Fibroblast of lung (primary cell): ENCODE measurements around the gene HIVEP3. TPM values are rescaled to one million over a fixed set of nuclear protein-coding genes. Genes with fewer than 3 reads are reported as not detected.
A peak's percentile ranks its signal among the peaks of the same experiment; 100 is the strongest.

ENCODE experiments used
- DNase-seq, 2 donors: peaks; one replicate each; pipeline versions ENCODE4 v3.0.0 to v3.0.0-alpha.2; 2010; ENCODE audit warnings: low read depth in 2 of 2
- H2AFZ ChIP-seq: 2 replicates; pipeline ENCODE4 v1.5.1; 2012; ENCODE audit warnings: low read length, control low read depth, inconsistent platforms
- H3K27ac ChIP-seq: 2 replicates; pipeline ENCODE4 v1.5.1; 2011; ENCODE audit warnings: low read length, control low read depth; ENCODE audit not compliant: insufficient read depth
- H3K27me3 ChIP-seq: 2 replicates; pipeline ENCODE4 v1.5.1; 2011; ENCODE audit warnings: mild to moderate bottlenecking, low read length; ENCODE audit not compliant: control insufficient read depth, insufficient read depth
- H3K36me3 ChIP-seq: 2 replicates; pipeline ENCODE4 v1.5.1; 2011; ENCODE audit warnings: low read length; ENCODE audit not compliant: control insufficient read depth, insufficient read depth
- H3K4me1 ChIP-seq: 2 replicates; pipeline ENCODE4 v1.5.1; 2011; ENCODE audit warnings: low read length; ENCODE audit not compliant: control insufficient read depth, insufficient read depth; ENCODE audit errors: extremely low read depth
- H3K4me2 ChIP-seq: 2 replicates; pipeline ENCODE4 v1.5.1; 2011; ENCODE audit warnings: low read length, control low read depth; ENCODE audit not compliant: insufficient read depth; ENCODE audit errors: extremely low read depth
- H3K4me3 ChIP-seq, 4 experiments: fragments of 200-600 bp in 1 of 4; sonication (generic) in 1 of 4; replicated peaks in 1 of 4; 2 replicates each; pipeline ENCODE4 v1.5.1; 2011 to 2016; ENCODE audit warnings: low read length in 4 of 4, low read depth in 3 of 4, mild to moderate bottlenecking in 3 of 4, control low read depth in 2 of 4, inconsistent platforms in 1 of 4, mixed read lengths in 1 of 4; ENCODE audit not compliant: insufficient read depth in 1 of 4; ENCODE audit errors: control extremely low read depth in 1 of 4
- H3K79me2 ChIP-seq: 2 replicates; pipeline ENCODE4 v1.5.1; 2012; ENCODE audit warnings: mild to moderate bottlenecking, low read length, inconsistent platforms; ENCODE audit not compliant: control insufficient read depth, insufficient read depth
- H3K9ac ChIP-seq: 2 replicates; pipeline ENCODE4 v1.5.1; 2011; ENCODE audit warnings: mild to moderate bottlenecking, low read length, control low read depth; ENCODE audit not compliant: insufficient read depth
- H3K9me3 ChIP-seq: 2 replicates; pipeline ENCODE4 v1.5.1; 2012; ENCODE audit warnings: low read depth, low read length; ENCODE audit not compliant: control insufficient read depth, insufficient read depth
- H4K20me1 ChIP-seq: 2 replicates; pipeline ENCODE4 v1.5.1; 2011; ENCODE audit warnings: low read length; ENCODE audit not compliant: control insufficient read depth, insufficient read depth; ENCODE audit errors: extremely low read depth
- EZH2 ChIP-seq: IDR thresholded peaks from 2 replicates; pipeline ENCODE4 v1.5.1; 2012; ENCODE audit warnings: low read length, control low read depth, mild to moderate bottlenecking; ENCODE audit errors: missing control alignments
- polyA plus RNA-seq, 2 donors: library from polyadenylated mRNA; depleted of rRNA in 1 of 2; stranded (reverse) in 1 of 2; unstranded in 1 of 2; fragments of >200 nt; gene quantifications; 2 replicates each; pipeline ENCODE4 v1.2.1, GENCODE V29; 2011 to 2012; ENCODE audit warnings: missing spikeins in 1 of 2
- total RNA-seq: library from RNA; depleted of rRNA; stranded (reverse); fragments of >200 nt; gene quantifications from 2 replicates; pipeline ENCODE4 v1.2.1, GENCODE V29; 2014
- TF ChIP-seq, protein P1 (sequence below), 2 donors: IDR thresholded peaks in 1 of 2; conservative IDR thresholded peaks in 1 of 2; 1 replicate in 1 of 2; 2 replicates in 1 of 2; pipeline ENCODE4 v1.5.1; 2011 to 2012; ENCODE audit warnings: low read length in 2 of 2, control low read depth in 1 of 2, inconsistent platforms in 1 of 2, low read depth in 1 of 2, mild to moderate bottlenecking in 1 of 2

Gene HIVEP3
- total and polyA plus RNA-seq, 2 donors (not counting 1 experiment from before 2014, with no cell fraction given), result 0.83 to 3.2 TPM

DNA sequence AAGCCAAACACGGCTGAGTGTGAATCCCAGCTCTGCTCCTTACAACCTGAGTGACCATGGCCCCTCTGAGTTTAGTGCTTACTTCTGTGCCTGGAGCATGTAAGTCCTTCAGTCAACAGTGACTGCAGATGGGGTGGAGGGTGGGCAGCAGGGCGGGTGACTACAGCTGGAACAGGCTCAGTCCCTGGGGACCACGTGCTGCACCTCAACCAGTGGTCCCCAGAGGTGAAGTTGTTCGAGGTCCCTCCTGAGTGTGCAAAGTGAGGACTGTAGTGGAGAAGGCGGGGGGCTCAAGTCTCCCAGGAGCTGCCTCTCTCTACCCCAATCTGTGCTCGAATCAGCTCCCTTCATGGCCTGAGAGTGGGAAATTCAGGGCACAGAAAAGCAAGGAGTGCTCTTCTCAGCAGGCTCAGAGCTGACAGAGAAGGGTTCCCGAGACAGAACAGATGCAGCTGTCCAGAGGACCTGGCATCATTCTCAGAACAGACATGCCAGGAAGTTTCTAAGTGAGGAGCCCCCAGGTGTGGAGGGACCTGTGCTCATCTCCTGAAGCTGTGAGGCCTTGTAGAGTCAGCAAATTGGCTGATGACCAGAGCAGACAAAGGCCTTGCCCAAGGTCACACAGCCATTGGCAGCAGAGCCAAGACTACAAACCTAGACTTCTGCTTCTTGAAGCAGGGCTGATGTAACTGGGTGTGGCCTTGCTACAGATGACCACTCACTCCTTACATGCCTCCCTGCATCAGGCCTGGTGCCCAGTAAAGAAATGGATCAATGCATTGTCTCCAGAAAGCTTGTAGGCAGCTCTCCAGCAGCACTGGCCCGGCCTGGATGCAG, 372.5 kb downstream of the HIVEP3 start:
- Histone ChIP-seq H3K4me1 (no peaks in the 10 kb centered on the region), H2AFZ (no peak overlapping the region), H3K9me3 (no peaks in the 10 kb centered on the region), H4K20me1 (no peaks in the 10 kb centered on the region), H3K4me2 (no peak overlapping the region), H3K9ac (no peak overlapping the region), H3K27me3 (no peaks in the 10 kb centered on the region), H3K4me3 (no peak overlapping the region), H3K36me3 (no peaks in the 10 kb centered on the region), H3K79me2 (no peaks in the 10 kb centered on the region), H3K27ac (no peak overlapping the region)
- no peak for TF ChIP-seq EZH2
- TF ChIP-seq, protein P1, sequence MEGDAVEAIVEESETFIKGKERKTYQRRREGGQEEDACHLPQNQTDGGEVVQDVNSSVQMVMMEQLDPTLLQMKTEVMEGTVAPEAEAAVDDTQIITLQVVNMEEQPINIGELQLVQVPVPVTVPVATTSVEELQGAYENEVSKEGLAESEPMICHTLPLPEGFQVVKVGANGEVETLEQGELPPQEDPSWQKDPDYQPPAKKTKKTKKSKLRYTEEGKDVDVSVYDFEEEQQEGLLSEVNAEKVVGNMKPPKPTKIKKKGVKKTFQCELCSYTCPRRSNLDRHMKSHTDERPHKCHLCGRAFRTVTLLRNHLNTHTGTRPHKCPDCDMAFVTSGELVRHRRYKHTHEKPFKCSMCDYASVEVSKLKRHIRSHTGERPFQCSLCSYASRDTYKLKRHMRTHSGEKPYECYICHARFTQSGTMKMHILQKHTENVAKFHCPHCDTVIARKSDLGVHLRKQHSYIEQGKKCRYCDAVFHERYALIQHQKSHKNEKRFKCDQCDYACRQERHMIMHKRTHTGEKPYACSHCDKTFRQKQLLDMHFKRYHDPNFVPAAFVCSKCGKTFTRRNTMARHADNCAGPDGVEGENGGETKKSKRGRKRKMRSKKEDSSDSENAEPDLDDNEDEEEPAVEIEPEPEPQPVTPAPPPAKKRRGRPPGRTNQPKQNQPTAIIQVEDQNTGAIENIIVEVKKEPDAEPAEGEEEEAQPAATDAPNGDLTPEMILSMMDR (conservative IDR thresholded peaks at IDR 0.05 in 1 of 2, IDR thresholded peaks at IDR 0.05 in 1 of 2; ENCODE audit: low read depth in 1 of 2, low read length in 2 of 2), result no peak
- DNase-seq, result peak; percentile 13 to 53

DNA sequence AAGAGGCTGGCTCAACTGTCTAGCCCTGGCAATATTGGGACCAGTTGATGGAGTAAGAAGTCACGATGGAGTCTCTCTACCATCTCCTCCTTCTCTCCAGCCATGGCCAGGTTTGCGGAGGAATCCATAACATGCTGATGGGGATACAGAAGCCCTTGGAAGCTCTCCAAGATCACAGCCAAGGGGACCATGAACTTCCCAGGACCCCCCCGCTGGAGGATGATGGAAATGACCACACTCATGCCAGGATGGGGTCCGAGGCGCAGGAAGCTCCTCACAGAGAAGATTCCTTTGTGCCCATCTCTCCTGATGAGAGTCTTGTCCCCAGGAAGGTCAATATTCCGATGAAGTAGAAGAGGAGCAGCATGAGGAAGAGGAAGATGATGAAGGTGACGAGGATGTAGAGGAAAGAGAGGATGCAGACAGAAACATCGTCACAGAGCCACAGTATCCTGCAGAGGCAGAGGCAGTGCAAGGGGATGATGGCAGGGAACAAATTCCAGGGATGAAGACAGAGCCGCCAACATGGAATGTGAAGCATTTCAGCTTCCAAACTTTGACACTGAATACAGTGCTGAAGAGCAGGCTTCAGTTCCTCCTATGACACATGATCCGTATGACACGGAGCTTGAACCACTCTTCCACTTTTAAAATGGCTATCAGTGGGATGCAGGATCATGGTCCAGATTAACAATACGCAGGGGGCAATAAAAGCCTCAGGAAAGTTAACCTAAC, 376.4 kb downstream of the HIVEP3 start:
- Histone ChIP-seq H3K9ac (no peak overlapping the region), H3K4me3 (no peak overlapping the region), H3K79me2 (no peaks in the 10 kb centered on the region), H3K36me3 (no peaks in the 10 kb centered on the region), H4K20me1 (no peaks in the 10 kb centered on the region), H2AFZ (no peak overlapping the region), H3K27me3 (no peaks in the 10 kb centered on the region), H3K9me3 (no peaks in the 10 kb centered on the region), H3K4me1 (peaks cover 4% of the 10 kb centered on the region), H3K27ac (no peak overlapping the region), H3K4me2 (no peak overlapping the region)
- DNase-seq, result no peak
- TF ChIP-seq, protein P1 (conservative IDR thresholded peaks at IDR 0.05 in 1 of 2, IDR thresholded peaks at IDR 0.05 in 1 of 2; ENCODE audit: low read depth in 1 of 2, low read length in 2 of 2), result no peak
- no peak for TF ChIP-seq EZH2

DNA sequence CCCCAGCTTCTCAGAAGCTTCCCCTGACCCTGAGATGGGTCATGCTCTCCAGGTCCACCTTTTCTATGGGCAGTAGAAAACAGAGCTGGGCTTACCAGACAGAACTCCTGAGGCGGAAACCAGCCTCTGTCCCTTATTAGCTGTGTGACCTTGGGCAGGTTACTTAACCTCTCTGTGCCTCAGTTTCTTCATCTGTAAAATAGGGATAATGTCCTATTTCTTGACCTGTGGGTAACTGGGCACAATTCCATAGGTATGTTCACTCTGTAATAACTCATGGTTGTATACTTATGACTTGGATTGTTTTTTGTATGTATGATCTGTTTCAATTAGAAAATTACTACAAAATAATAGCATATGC, 377.1 kb downstream of the HIVEP3 start:
- no peak overlapping the region for H3K27ac ChIP-seq
- no peak for DNase-seq
- peaks cover 5% of the 10 kb centered on the region for H3K4me1 ChIP-seq

More for the DNA sequence above, 377.1 kb downstream of the HIVEP3 start:
- Histone ChIP-seq H3K4me2 (no peak overlapping the region), H3K27me3 (no peaks in the 10 kb centered on the region), H2AFZ (no peak overlapping the region), H4K20me1 (no peaks in the 10 kb centered on the region), H3K9ac (no peak overlapping the region), H3K36me3 (no peaks in the 10 kb centered on the region), H3K9me3 (no peaks in the 10 kb centered on the region), H3K4me3 (no peak overlapping the region), H3K79me2 (no peaks in the 10 kb centered on the region)
- TF ChIP-seq, protein P1 (conservative IDR thresholded peaks at IDR 0.05 in 1 of 2, IDR thresholded peaks at IDR 0.05 in 1 of 2; ENCODE audit: low read depth in 1 of 2, low read length in 2 of 2), result no peak
- TF ChIP-seq EZH2, result no peak
